Stomach (tissue), 4 donors: ENCODE measurements around the gene NCAM1.

Experiments used
- POLR2A ChIP-seq, 4 donors: fragments of 450-650 bp; IDR thresholded peaks; one replicate each; pipeline ENCODE4 v1.6.1; 2016; ENCODE audit warnings: antibody characterized with exemption in 4 of 4, control low read depth in 2 of 4, mild to moderate bottlenecking in 1 of 4, moderate library complexity in 1 of 4
- TF ChIP-seq, protein P1 (sequence below), 7 experiments: fragments of 450-650 bp in 4 of 7; fragments of 200-600 bp in 3 of 7; sonication (generic) in 3 of 7; IDR thresholded peaks; one replicate each; pipeline ENCODE4 v1.5.1; 2016 to 2019; ENCODE audit warnings: antibody characterized with exemption in 7 of 7, control low read depth in 2 of 7, mild to moderate bottlenecking in 1 of 7

GRCh38 chr11:112961146-112961668, at the start of gene NCAM1:
- no peak for TF ChIP-seq POLR2A (IDR thresholded peaks at IDR 0.05)
- TF ChIP-seq, protein P1, sequence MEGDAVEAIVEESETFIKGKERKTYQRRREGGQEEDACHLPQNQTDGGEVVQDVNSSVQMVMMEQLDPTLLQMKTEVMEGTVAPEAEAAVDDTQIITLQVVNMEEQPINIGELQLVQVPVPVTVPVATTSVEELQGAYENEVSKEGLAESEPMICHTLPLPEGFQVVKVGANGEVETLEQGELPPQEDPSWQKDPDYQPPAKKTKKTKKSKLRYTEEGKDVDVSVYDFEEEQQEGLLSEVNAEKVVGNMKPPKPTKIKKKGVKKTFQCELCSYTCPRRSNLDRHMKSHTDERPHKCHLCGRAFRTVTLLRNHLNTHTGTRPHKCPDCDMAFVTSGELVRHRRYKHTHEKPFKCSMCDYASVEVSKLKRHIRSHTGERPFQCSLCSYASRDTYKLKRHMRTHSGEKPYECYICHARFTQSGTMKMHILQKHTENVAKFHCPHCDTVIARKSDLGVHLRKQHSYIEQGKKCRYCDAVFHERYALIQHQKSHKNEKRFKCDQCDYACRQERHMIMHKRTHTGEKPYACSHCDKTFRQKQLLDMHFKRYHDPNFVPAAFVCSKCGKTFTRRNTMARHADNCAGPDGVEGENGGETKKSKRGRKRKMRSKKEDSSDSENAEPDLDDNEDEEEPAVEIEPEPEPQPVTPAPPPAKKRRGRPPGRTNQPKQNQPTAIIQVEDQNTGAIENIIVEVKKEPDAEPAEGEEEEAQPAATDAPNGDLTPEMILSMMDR (IDR thresholded peaks at IDR 0.05) = no peak
